NCI-H2171 (cell line): Measurements from ENCODE around the gene ABHD8.
A peak's percentile ranks its signal among the peaks of the same experiment; 100 is the strongest.

Experiments used
- DNase-seq: peaks from one replicate; lab custom pipeline; 2025; lab: John Stamatoyannopoulos, UW

ABHD8 gene

DNA sequence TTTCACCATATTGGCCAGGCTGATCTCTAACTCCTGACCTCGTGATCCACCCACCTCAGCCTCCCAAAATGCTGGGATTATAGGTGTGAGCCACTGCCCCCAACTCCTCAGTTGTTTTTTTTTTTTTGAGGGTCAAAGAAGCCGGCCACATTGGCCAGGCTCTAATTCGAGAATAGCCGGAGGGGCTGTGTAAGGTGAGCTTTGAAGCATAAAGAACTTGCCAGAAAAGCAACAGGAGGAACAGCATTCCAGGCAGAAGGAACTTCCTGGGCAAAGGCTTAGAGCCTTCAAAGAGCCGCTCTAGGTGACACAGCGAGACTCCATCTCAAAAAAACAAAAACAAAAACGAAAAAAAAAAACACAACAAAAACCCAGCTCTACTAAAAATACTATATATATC, 37.2 kb downstream of the ABHD8 start:
- DNase-seq = no peak

- no peak for DNase-seq
Observed at GRCh38 chr19:17264641-17264979, 38.6 kb downstream of the ABHD8 start, which contains the start of gene USHBP1. Gene USHBP1, minus strand, starts transcription at chr19:17264745. Its CDS starts 446 bp downstream, at chr19:17264299.

DNA sequence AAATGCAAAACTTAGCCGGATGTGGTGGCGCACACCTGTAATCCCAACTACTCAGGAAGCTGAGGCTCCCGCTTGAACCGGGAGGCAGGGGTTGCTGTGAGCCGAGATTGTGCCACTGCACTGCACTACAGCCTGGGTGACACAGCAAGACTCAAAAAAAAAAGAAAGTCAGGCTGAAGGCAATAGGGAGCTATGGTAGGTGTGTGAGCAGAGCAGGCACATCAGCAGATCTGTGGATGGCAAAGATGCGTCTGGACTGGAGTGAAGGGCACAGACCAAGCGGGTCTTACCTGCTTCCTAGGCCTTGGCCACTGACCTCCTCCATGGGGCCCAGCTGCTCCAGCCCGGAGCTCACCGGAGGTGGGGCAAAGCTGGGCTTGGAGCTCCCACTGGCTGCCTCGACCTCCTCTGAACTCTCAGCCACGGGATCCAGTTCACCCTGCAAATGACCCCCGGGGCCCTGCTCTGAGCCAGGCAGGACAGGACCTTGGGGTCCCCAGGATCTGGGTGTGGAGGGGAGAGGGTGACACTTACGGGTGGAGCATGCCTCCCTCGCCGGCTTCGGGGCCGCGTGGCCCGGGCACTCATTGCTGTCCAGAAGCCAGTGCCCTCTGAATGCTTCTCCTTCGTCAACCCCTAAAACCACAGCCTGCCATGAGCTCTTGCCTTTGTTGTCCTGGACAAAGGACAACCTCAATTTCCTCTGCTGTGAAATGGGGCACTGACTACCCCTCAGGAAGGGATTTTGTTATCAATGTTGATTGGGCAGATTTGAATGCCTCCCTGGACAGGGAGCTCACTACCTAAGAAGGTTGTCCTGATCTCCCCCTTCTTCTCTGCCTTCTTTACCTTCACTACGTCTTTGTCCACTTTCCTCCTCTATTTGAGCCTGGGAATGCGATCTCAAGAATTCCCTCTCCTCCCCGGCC, 39.2 kb downstream of the ABHD8 start:
- DNase-seq = no peak

DNA sequence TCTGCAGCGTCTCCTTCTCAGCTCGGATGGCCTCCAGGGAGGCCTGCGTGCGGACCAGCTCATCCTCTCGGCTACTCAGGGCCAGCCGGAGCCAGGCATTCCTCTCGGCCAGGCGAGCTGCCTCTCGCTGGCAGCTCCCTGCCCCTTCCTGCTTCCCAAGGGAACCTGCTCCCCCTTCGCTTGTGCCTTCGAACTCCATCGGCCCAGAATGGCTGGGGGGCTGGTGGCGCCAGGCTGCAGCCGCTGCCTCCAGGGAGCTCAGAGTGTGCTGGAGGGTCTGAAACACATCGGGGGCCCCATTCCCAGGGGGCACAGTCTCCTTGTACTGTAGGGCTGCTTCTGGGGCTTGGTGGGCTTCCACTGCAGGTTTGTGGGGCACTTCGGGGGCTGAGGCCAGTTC, 40.7 kb downstream of the ABHD8 start:
- DNase-seq = no peak

DNA sequence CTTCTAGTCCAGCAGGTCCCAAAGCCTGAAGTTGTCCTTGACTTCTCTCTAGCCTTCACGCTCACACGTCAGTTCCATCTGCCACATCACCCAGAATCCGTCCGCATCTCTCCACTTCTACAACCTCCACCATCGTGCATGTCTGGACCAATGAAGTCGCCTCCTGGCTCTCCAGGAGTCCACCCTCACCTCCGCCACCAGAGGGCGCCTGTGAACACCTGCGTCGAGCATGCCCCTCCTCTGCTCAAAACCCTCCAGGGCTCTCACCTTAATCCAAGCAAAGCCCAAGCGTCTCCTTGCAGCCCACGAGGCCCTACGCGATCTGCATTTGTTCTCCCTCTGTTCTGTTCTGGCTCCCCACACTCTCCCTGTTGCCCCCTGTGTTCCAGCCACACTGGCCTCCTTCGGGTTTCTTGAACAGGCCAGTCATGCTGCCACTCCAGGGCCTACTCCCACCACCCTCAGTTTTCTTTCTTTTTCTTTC, 42.3 kb downstream of the ABHD8 start:
- DNase-seq = peak; percentile 69

- DNase-seq = no peak
Observed at GRCh38 chr19:17259934-17260333, 43.3 kb downstream of the ABHD8 start.

DNA sequence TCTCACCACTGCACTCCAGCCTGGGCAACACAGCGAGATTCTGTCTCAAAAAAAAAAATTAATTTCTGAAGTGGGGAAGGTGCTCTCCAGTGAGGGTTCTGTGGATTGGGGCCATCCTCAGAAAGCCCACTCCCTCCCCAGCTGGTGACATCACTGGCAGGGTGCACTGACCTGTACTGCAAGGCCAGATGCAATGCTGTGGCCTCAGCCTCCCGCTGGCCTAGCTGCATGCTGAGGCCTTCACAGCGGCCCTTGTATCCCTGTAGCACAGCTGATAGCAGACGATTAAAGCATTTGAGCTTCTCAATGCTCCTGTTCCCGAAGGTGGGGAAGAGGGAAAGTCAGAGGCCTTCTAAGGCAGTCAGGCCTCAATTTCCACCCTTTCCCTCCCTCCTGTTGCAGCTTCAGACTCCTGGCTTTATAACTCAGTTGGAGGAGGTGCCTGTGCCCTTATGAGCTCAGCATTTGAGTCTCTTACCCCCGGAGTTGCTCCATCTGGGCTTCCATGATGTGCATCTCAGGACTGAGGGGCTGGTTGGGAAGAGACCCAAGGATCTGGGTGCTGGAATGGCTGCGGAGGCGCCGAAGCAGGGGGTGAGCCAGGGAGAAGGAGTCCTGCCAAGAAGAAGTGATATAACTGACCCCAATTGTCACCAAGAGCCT, 44.0 kb downstream of the ABHD8 start:
- no peak for DNase-seq

- no peak for DNase-seq
Observed at GRCh38 chr19:17256130-17256529, 47.1 kb downstream of the ABHD8 start.

DNA sequence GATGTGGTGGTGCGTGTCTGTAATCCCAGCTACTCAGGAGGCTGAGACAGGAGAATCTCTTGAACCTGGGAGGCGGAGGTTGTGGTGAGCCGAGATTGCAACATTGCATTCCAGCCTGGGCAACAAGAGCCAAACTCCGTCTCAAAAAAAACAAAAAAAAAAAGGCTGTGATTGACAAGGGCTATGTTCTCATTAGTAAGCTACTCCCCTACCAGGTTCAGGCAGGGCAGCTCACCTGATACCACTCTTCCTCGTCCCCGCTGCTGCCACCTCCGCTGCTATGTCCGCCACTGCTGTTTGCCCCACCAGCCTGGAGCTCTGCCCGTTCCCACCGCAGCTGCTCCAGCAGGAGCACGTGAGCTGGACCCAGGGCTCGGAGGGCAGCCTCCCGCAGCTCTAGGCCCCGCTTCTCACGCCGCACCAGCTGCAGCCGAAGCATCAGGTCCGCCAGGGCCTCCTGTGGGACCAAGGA, 48.0 kb downstream of the ABHD8 start:
- no peak for DNase-seq

DNA sequence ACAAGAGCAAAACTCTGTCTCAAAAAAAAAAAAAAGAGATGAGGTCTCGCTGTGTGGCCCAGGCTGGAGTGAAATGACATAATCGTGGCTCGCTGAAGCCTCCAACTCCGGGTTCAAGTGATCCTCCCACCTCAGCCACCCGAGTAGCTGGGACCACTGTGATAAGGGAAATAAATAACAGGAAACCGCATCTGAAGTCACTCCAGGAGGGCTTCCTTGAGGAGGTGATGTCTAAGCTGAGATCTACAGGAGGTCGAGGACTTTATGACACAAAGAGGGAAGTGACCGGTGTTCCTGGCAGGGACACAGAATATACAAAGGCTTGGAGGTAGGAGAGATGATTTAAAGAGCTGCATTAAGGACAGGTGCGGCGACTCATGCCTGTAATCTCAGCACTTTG, 48.6 kb downstream of the ABHD8 start:
- no peak for DNase-seq

- no peak for DNase-seq
Observed at GRCh38 chr19:17249887-17250548, 53.2 kb downstream of the ABHD8 start.

DNA sequence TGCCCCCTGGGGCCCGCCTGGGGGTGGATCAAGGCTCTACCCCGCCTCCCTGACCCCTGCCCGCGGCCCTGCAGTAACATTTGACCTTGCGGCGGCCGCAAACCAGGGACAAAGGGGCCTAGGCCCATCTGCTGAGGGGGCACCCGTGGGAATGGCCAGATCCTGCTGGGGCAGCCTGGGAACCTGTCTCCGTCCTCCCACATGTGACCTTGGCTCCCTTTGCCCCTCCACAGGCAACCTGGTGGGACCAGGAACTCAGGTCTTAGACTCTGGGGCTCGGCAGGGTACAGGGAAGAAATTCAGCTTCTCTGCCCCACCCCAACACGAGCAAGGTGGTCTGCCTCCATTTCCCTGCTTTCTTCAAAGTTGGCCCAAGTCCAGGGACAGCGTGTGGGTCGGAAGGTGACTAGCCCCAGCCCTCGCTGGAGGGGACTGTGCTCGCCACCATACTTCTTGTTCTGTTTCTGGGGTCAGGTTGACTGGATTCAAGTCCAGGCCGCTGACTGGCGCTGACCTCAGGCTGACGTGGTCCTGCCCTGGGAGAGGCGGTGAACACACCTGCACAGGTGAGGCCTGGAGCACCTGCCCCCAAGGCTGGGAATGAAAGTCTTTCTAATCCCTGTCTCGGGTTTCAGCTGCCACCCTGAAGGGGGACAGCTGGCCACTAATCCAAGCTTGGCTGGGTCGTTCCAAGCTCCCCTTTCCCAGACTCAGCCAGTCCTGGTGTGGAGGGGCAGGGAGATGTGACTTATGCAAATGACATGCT, 55.0 kb downstream of the ABHD8 start:
- no peak for DNase-seq

GRCh38 chr19:17246681-17247425, 56.4 kb downstream of the ABHD8 start:
- DNase-seq = no peak

- DNase-seq = no peak
Observed at GRCh38 chr19:17245535-17245984, 57.7 kb downstream of the ABHD8 start, which contains the start of gene NR2F6. Gene NR2F6, minus strand, starts transcription at chr19:17245919. Its CDS starts 699 bp downstream, at chr19:17245220.

DNA sequence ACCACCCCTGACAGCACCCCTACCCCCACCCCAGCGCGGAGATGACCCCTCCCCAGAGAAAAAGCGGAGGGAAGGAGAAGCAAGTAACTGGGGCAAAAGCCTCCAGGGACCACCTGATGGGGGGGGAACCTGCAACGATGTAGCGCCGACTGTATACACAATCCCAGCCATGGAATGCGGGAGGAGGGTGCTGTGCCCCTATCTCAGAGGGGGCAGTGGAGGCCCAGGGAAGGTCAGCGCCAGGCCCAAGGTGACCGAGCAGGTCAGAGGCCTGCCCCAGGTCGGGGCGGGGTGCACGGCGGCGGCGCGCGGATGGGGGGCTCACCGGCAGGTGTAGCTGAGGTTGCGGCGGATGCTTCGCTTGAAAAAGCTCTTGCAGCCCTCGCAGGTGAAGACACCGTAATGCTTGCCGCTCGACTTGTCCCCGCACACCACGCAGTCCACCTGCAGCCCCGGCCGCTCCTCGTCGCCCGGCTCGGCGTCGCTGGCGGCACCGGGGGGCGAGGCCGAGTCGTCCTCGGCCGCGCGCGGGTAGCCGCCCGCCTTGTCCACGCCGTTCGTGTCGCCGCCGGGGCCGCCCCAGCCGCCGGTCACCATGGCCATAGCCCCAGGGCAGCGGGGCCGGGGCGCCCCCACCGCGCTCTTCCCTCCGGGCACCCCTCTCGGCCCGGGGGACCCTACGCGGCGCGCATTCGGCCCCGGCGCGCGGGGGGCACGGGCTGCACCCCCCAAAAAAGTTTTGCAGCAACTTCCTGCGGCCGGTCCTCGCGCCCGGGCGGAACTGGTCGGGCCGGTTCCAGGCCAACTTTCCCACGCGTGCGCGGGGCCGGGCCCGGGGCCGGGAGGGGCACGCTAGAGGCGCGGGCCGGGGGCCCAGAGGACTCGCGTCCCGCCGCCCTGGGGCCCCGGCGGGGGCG, 58.3 kb downstream of the ABHD8 start:
- DNase-seq = no peak

DNA sequence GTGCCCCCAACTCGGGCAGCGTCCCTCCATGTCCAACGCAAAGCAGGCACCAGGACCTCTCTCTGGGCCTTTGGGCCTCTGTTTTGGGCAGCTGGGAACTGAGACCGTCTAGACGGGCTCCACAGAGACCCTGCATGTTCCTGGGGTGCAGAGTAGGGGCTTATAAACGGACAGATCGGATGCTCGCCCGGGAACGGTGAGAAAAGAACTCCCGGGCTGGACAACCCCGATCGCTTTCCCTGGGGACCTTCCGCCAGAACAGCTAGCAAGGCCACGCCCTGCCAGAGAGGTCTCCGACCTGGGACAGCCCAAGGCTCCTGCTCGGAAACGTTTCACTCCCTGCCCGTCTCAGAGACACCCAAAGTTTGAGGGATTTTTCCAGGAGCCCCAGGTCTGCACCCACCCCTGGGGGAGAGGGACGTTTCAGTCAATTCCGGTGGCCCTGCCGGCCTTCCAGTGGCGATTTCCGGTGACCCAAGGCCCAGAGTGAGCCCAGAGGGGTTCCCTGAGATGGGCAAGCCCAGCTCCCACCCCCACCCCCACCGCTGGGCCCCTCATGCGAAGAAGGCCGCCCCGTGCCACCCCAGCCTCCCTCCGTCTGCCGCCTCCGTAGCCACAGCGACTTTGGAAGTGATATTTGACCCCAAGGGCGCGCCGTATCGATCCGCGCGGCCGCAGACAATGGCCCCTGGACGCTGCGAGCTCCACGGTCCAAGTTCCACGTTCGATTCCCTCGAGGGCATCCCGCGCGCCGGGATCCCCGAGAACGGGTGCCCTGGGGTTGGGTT, 59.2 kb downstream of the ABHD8 start:
- no peak for DNase-seq

GRCh38 chr19:17243211-17243829, 59.9 kb downstream of the ABHD8 start:
- DNase-seq = no peak

DNA sequence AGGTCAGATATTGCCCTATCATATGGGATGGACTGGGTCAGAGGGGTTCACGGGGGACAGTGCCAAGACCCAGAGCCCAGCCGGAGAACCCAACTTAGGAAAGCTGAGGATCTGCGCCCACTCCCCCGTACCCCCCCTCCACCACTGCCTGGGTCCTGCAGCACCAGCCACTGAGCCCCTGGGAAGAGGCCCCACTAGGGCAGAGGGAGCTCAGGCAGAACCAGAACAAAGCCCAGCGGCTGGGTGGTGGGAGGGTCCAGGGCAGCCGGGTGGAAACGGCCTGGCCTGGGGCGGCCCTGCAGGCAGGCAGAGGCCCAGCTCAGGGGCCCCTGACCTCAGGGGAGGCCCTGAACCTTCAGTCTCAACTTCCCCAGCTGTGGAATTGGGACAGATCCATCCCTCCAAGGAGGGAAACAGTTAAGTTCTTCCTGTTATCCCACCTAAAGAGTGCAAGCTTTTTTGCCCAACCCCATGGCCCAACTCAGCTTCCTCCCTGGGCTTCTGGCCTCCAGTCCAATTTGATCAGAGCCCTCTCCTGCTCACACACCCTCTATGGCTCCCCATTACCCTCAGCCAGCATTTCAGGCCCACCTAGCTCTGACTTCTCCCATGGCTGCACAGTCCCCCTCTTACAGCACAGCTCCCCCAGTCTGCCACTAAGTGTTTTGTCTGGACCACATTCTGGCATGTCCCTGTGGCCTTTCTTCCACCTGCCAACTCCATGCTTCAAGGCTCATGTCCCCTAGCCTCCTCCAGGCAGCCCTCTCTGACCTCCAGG, 60.6 kb downstream of the ABHD8 start:
- DNase-seq = no peak
